Non-pigmented ciliary epithelial cell (primary cell): ENCODE measurements around the gene THSD4.
"Not testable (repeated sequence)": the region's sequence is repeated elsewhere in the genome, so short reads cannot be mapped to it uniquely, and the experiment has no call there.

Source experiments
- DNase-seq: peaks from one replicate; pipeline ENCODE4 v3.0.0-alpha.2; 2010; ENCODE audit warnings: low read depth

Gene THSD4

GRCh38 chr15:71386448-71387236 is 271.4 kb downstream of the THSD4 start:
- no peak for DNase-seq

- DNase-seq = no peak
These were observed 272.5 kb downstream of the THSD4 start for GRCh38 chr15:71387810-71388209.

- DNase-seq = no peak
These were observed 274.8 kb downstream of the THSD4 start for GRCh38 chr15:71390096-71390495.

GRCh38 chr15:71391421-71392088 is 276.3 kb downstream of the THSD4 start:
- DNase-seq = no peak

GRCh38 chr15:71392861-71393283 is 277.6 kb downstream of the THSD4 start:
- DNase-seq = no peak

- DNase-seq = no peak
These were observed 278.1 kb downstream of the THSD4 start for GRCh38 chr15:71393383-71393782.

GRCh38 chr15:71396536-71397125 is 281.4 kb downstream of the THSD4 start:
- no peak for DNase-seq

- no peak for DNase-seq
These were observed 282.1 kb downstream of the THSD4 start for GRCh38 chr15:71397377-71397776.

- DNase-seq = no peak
These were observed 285.0 kb downstream of the THSD4 start for GRCh38 chr15:71400294-71400693.

GRCh38 chr15:71401728-71402127 is 286.5 kb downstream of the THSD4 start:
- DNase-seq = not testable (repeated sequence)

GRCh38 chr15:71409541-71409940 is 294.3 kb downstream of the THSD4 start:
- DNase-seq = no peak

- DNase-seq = no peak
These were observed 295.1 kb downstream of the THSD4 start for GRCh38 chr15:71410347-71410746.

- no peak for DNase-seq
These were observed 296.5 kb downstream of the THSD4 start for GRCh38 chr15:71411538-71412482.

- DNase-seq = no peak
These were observed 298.1 kb downstream of the THSD4 start for GRCh38 chr15:71413419-71413818.

- DNase-seq = no peak
These were observed 299.6 kb downstream of the THSD4 start for GRCh38 chr15:71414853-71415252.

- DNase-seq = no peak
These were observed 307.4 kb downstream of the THSD4 start for GRCh38 chr15:71422530-71423259.

GRCh38 chr15:71424765-71425164 is 309.5 kb downstream of the THSD4 start:
- no peak for DNase-seq

- DNase-seq = no peak
These were observed 310.1 kb downstream of the THSD4 start for GRCh38 chr15:71425388-71425787.

GRCh38 chr15:71426792-71427191 is 311.5 kb downstream of the THSD4 start:
- DNase-seq = no peak

GRCh38 chr15:71430782-71431181 is 315.5 kb downstream of the THSD4 start:
- no peak for DNase-seq
